Ascending aorta (tissue), 2 donors: ENCODE data around the gene SKIL. TPM values are rescaled to one million over a fixed set of nuclear protein-coding genes. Genes with fewer than 3 reads are reported as not detected.
A peak's percentile ranks its signal among the peaks of the same experiment; 100 is the strongest.

Experiments used
- DNase-seq, 2 donors: peaks; one replicate each; pipeline ENCODE4 v3.0.0-alpha.2; 2019; ENCODE audit warnings: low spot score in 2 of 2
- H3K27ac ChIP-seq, 2 donors: fragments of 200-600 bp; sonication (generic); one replicate each; pipeline ENCODE4 v1.5.1; 2016 to 2017; ENCODE audit warnings: mild to moderate bottlenecking in 1 of 2
- H3K27me3 ChIP-seq: fragments of 200-600 bp; sonication (generic); one replicate; pipeline ENCODE4 v1.5.1; 2017
- H3K36me3 ChIP-seq, 2 donors: fragments of 200-600 bp; sonication (generic); one replicate each; pipeline ENCODE4 v1.5.1; 2016
- H3K4me1 ChIP-seq, 2 donors: fragments of 200-600 bp; sonication (generic); one replicate each; pipeline ENCODE4 v1.5.1; 2016 to 2017; ENCODE audit warnings: mild to moderate bottlenecking in 1 of 2
- H3K4me3 ChIP-seq, 2 donors: fragments of 200-600 bp; sonication (generic); one replicate each; pipeline ENCODE4 v1.5.1; 2016 to 2017; ENCODE audit warnings: mild to moderate bottlenecking in 1 of 2
- H3K9me3 ChIP-seq, 2 donors: fragments of 200-600 bp; sonication (generic); one replicate each; pipeline ENCODE4 v1.5.1; 2016
- CTCF ChIP-seq, 3 experiments: fragments of 200-600 bp in 2 of 3; fragments of 450-650 bp in 1 of 3; sonication (generic) in 2 of 3; IDR thresholded peaks; one replicate each; pipeline ENCODE4 v1.5.1; 2016 to 2019; ENCODE audit warnings: antibody characterized with exemption in 3 of 3, mild to moderate bottlenecking in 1 of 3, moderate library complexity in 1 of 3
- intact Hi-C: fragments of 100-400 bp; cut with DNase I; formaldehyde crosslinking; loops from one replicate; pipeline ENCODE4 v1.15.1; 2023
- total RNA-seq: library from RNA; depleted of rRNA; stranded (reverse); fragments of >200 nt; gene quantifications from one replicate; pipeline ENCODE4 v1.1.0, GENCODE V29; 2016

The SKIL gene
- total RNA-seq, 1 donor from 2014 or later = 30.2 TPM

- TF ChIP-seq CTCF (IDR thresholded peaks at IDR 0.05) = no peak
- no peaks in the 10 kb centered on the region for H3K9me3 ChIP-seq
- H3K36me3 ChIP-seq = no peaks in the 10 kb centered on the region
- no peak for DNase-seq
- intact Hi-C loops = no loop called here
- H3K4me1 ChIP-seq = peaks cover 7 to 9% of the 10 kb centered on the region in 2 donors
- H3K27me3 ChIP-seq = no peaks in the 10 kb centered on the region
- H3K4me3 ChIP-seq = peak overlapping the region in 1 of 2 donors; percentile 33
- peak overlapping the region in 1 of 2 donors; percentile 24 for H3K27ac ChIP-seq
Observed at GRCh38 chr3:170421111-170421641, 63.7 kb downstream of the SKIL start.

GRCh38 chr3:170421758-170422157 is 64.2 kb downstream of the SKIL start:
- Histone ChIP-seq H3K27me3 (no peaks in the 10 kb centered on the region), H3K36me3 (no peaks in the 10 kb centered on the region), H3K9me3 (no peaks in the 10 kb centered on the region), H3K27ac (no peak overlapping the region), H3K4me1 (peaks cover 7 to 9% of the 10 kb centered on the region in 2 donors), H3K4me3 (no peak overlapping the region)
- TF ChIP-seq CTCF (IDR thresholded peaks at IDR 0.05) = no peak
- intact Hi-C loops = no loop called here
- no peak for DNase-seq

- Histone ChIP-seq H3K36me3 (no peaks in the 10 kb centered on the region), H3K9me3 (no peaks in the 10 kb centered on the region), H3K4me1 (peaks cover 7% of the 10 kb centered on the region in 2 donors), H3K4me3 (no peak overlapping the region), H3K27me3 (no peaks in the 10 kb centered on the region), H3K27ac (no peak overlapping the region)
- intact Hi-C loops = no loop called here
- TF ChIP-seq CTCF (IDR thresholded peaks at IDR 0.05) = no peak
- DNase-seq = no peak
Observed at GRCh38 chr3:170423001-170423615, 65.6 kb downstream of the SKIL start.

GRCh38 chr3:170424879-170425278 is 67.4 kb downstream of the SKIL start:
- H3K36me3 ChIP-seq = no peaks in the 10 kb centered on the region
- no peaks in the 10 kb centered on the region for H3K9me3 ChIP-seq
- TF ChIP-seq CTCF (IDR thresholded peaks at IDR 0.05) = no peak
- no peak overlapping the region for H3K27ac ChIP-seq
- H3K4me1 ChIP-seq = peaks cover 0 to under 1% of the 10 kb centered on the region in 2 donors
- intact Hi-C loops = no loop called here
- DNase-seq = no peak
- H3K27me3 ChIP-seq = no peaks in the 10 kb centered on the region
- H3K4me3 ChIP-seq = no peak overlapping the region

- no peaks in the 10 kb centered on the region for H3K4me1 ChIP-seq
- no peaks in the 10 kb centered on the region for H3K9me3 ChIP-seq
- intact Hi-C loops = no loop called here
Observed at GRCh38 chr3:170425491-170426239, 68.2 kb downstream of the SKIL start.

More at GRCh38 chr3:170425491-170426239, 68.2 kb downstream of the SKIL start:
- H3K36me3 ChIP-seq = no peaks in the 10 kb centered on the region
- no peaks in the 10 kb centered on the region for H3K27me3 ChIP-seq
- no peak for TF ChIP-seq CTCF (IDR thresholded peaks at IDR 0.05)
- DNase-seq = no peak
- H3K4me3 ChIP-seq = no peak overlapping the region
- H3K27ac ChIP-seq = no peak overlapping the region
